Smooth muscle cell of the brain vasculature (primary cell): ENCODE measurements around the gene MLXIP.
A peak's percentile ranks its signal among the peaks of the same experiment; 100 is the strongest.

ENCODE experiments used
- DNase-seq: peaks from one replicate; pipeline ENCODE4 v3.0.0-alpha.2; 2012; ENCODE audit warnings: low read depth, low spot score

MLXIP gene

GRCh38 chr12:122185079-122185478 is 106.5 kb downstream of the MLXIP start:
- no peak for DNase-seq

- no peak for DNase-seq
Observed at GRCh38 chr12:122185494-122186082, 107.0 kb downstream of the MLXIP start.

DNA sequence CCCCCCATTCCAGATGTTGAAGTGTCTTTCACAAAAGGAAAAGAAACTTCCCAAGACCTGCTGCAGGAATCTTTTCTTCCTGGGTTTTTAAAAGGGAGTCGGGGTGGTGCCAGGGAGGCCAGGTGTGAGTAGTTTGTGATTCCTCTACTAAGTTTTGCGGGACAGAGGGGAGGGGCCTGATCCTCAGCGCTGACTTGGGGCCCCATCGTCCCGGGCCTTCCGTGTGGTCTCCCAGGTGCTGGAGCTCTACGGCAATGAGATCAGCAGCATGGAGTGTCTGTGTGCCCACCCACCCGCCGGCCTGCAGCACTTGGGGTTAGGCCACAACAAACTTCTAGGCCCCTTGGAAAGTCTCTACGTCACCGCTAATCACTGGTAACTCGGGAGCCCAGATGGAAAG is 108.9 kb downstream of the MLXIP start:
- no peak for DNase-seq

- DNase-seq: no peak
Observed at GRCh38 chr12:122189626-122190475, 111.3 kb downstream of the MLXIP start.

GRCh38 chr12:122190842-122191668 is 112.5 kb downstream of the MLXIP start:
- peak; percentile 20 for DNase-seq

DNA sequence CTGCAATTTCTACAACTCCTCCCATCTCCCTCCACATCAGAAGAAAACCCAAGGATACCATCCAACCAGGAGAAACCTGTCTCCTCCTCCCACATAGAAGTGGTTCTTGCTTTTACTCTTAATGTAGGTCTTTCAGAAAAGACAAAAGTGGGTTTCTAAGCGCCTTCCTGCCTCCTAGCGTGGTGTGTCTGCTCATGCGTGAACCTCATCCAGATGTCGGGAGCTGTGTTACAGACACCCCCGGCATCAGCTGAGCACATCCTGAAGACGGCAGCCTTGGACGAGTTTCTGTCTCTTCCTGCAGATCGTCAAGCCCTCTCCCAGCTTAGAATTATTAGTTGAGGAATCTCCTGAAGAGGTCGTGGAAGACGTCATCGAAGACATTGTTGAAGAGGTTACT is 113.9 kb downstream of the MLXIP start:
- no peak for DNase-seq

DNA sequence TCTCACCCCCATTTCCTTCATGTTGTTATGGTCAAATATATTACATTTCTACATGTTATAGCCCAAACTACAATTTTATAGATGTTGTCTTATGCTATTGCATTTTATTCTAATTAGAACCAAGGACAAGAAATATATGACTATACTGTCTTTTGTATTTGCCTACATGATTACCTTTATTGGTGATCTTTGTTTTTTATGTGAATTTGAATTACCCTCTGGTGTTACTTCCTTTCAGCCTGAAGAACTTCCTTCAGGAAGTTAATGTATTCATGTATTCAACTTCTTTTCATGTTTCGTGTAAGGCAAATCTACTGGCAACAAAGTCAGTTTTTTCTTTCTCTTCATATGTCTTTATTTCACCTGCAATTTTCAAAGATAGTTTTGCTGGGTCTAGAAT is 116.2 kb downstream of the MLXIP start:
- no peak for DNase-seq

DNA sequence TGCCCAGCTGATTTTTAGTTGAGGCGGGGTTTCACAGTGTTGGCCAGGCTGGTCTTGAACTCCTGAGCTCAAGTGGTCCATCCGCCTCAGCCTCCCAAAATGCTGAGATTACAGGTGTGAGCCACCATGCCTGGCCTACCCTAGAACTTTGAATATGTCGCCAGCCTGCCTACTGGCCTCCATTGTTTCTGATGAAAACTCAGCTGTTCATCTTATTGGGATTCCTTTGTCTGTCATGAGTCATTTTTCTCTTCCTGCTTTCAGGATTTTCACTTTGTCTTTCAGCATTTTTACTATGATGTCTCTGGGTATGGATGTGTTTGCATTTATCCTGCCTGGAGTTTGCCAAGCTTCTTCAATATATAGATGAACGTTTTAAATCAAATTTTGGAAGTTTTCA is 116.8 kb downstream of the MLXIP start:
- DNase-seq: no peak
